HG03520 (cell line): Measurements from ENCODE around the gene FUT3.
A peak's percentile ranks its signal among the peaks of the same experiment; 100 is the strongest.

ENCODE experiments used
- ATAC-seq: cut with Tn5 transposase; IDR thresholded peaks from one replicate; pipeline ENCODE4 v1.9.1; 2021; ENCODE audit warnings: mild to moderate bottlenecking, moderate library complexity; ENCODE audit not compliant: unreplicated experiment

FUT3 gene

GRCh38 chr19:5804516-5805461, 46.5 kb downstream of the FUT3 start, which contains the start of gene NRTN:
Gene NRTN, plus strand, starts transcription at chr19:5805067. Its CDS starts 19,099 bp downstream, at chr19:5824166.
- ATAC-seq: no peak

GRCh38 chr19:5803752-5804515, 47.3 kb downstream of the FUT3 start:
- peak; percentile 77 for ATAC-seq

- no peak for ATAC-seq
Measured at GRCh38 chr19:5803441-5803751, 47.9 kb downstream of the FUT3 start.

- ATAC-seq: no peak
Measured at GRCh38 chr19:5801796-5802619, 49.2 kb downstream of the FUT3 start.

GRCh38 chr19:5800361-5801270, 50.6 kb downstream of the FUT3 start:
- ATAC-seq: no peak

- no peak for ATAC-seq
Measured at GRCh38 chr19:5799247-5800241, 51.7 kb downstream of the FUT3 start.

GRCh38 chr19:5798244-5798643, 53.0 kb downstream of the FUT3 start:
- no peak for ATAC-seq

GRCh38 chr19:5795382-5795919, 55.8 kb downstream of the FUT3 start:
- no peak for ATAC-seq

- ATAC-seq: no peak
Measured at GRCh38 chr19:5793188-5793587, 58.1 kb downstream of the FUT3 start.
